Activated CD4-positive, CD25-positive, alpha-beta regulatory T cell treated with anti-CD3 and anti-CD28 coated beads, Interleukin-2, amount 50 U/mL, for 72 hours (primary cell): ENCODE data around the gene OR2AG1.
A peak's percentile ranks its signal among the peaks of the same experiment; 100 is the strongest.

Experiments used
- DNase-seq: peaks from one replicate; pipeline ENCODE4 v3.0.0; 2021

OR2AG1 gene

DNA sequence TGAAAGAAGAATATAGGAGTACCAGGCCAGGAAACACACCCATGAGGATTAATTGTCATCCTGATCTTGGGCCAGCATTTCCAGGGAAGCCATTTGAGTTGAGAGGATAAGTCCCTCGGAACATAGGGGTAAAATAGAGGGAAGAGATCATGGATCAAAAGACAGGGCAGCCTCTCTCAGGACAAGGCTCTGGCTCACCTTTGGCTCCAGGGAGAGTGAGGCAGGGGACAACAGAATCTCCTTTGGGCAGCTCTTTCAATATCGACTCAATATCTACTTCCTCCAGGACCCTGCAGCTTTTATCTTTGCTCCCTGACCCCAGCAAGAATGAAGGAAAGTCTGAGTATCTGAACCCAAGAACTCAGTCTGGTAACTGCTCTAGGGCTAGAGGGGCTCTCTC is at the start of gene OR2AG1:
TSS of gene OR2AG1 (plus strand) at position 301 of the 400 bp plus-strand sequence. CDS start 2,018 bp downstream, outside the sequence.
- no peak for DNase-seq

GRCh38 chr11:6733326-6734275 is 49.2 kb upstream of the OR2AG1 start:
- DNase-seq, result no peak

DNA sequence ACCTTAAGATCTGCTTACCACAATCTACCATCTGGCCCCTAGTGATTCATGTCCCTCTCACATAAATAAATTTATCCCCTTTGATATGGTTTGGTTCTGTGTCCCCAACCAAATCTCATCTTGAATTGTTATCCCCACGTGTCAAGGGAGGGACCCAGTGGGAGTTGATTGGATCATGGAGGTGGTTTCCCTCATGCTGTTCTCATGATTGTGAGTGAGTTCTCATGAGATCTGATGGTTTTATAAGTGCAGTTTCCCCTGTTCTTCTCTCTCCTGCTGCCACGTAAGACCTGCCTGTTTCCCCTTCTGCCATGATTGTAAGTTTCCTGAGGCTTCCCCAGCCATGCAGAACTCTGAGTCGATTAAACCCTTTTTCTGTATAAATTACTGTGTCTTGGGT is 48.2 kb upstream of the OR2AG1 start:
- DNase-seq, result no peak

GRCh38 chr11:6735306-6735705 is 47.5 kb upstream of the OR2AG1 start:
- DNase-seq, result no peak

GRCh38 chr11:6736495-6737121 is 46.2 kb upstream of the OR2AG1 start:
- DNase-seq, result no peak

DNA sequence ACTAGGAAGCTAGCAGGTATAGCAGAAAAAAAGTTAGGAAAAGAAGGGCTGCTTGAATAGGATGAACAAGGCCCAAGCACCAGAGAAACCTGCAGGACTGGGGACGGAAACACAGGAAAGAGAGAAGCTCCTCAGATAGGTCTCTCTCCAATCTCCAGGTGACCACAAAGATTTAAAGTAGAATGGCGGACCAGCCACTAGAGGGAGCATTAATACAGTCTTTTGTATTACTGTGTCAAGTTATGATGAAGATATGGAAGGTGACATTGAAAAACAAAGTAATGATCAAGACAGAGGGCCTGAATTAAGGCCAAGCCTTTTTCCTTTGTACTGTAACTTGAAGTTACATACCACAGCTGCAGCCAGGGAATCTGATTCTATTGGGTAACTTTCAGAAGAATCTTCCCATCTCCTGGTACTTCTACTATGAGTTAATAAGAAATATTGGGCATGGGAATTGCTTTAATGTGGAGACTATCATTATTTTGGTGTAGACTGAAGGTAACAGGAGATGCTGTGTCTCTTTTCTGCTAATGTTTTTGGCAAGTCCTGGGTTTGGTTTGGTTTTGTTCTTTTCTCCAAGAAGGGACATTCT is 44.9 kb upstream of the OR2AG1 start:
- DNase-seq, result peak; percentile 44

DNA sequence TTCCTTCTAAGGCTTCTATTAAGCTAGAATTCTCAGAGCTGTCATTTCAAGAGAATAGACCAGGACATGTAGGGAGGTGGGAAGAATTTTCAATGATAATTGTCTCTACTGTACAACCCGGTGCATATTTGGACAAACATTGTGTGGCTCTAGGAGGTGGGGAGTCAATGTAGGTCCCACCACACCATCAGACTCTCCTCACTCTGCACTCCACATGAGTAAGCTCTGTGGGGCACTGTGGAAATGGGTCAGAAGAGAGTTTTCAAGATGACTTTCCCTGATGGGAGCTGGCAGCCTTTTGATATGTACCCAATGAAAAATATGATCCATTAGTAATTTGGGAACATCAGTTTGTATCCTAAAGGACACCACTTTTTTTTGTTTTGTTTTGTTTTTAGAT is 44.2 kb upstream of the OR2AG1 start:
- DNase-seq, result no peak

DNA sequence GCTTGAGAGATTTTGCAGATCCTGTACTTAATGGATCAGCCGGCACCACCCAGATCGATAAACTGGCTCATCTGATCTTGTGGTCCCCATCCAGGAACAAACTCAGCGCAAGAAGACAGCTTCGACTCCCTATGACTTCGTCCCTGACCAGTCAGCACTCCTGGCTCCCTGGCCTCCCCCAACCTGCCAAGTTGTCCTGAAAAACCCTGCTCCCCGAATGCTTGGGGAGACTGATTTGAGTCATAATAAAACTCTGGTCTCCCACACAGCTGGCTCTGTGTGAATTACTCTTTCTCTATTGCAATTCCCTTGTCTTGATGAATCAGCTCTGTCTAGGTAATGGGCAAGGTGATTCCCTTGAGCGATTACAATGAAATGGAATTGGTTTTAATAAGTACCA is 40.6 kb upstream of the OR2AG1 start:
- DNase-seq, result no peak

DNA sequence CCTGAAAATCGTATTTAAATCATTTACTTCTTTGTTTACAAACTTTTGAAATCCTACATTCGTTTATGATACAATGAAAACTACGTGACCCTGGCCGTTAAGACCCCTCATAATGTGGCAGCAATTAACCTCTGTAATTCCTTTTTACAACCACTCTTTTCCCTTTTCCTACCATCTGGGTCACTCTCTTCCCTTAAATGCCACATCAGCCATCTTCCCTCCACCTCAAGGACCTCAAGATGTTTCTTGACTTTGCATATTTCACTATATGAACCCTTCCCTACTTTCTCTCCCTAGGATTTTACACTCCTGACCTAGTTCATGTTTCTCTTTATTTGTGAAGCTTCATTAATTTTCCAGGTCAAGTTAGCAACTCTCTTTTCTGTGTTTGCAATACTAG is 37.8 kb upstream of the OR2AG1 start:
- no peak for DNase-seq

DNA sequence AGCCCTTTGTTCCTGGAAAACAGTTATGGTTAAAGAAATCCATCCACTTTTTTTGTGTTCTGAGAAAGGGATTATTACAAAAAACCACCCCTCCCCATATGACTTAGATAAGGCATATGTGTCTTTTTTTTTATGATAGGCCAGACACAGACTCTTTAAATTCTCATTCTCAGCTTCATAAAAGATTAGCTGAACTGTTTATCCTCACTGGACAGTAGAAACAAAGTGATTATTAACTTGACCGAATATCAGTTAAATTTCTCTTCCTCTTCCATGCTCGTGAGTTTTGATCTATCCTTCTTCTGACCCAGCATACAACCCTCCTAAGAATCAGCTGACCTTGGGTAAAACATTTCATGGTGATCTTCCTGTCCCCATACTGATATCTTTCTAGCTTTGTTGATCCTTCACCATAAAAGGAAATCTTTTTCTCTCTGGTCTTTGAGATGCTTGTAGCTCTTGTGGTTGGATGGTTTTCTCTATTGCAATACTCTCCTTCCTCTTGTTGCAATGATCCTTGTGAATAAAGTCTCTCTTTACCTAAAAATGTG is 37.3 kb upstream of the OR2AG1 start:
- DNase-seq, result no peak

- DNase-seq, result peak; percentile 42
Measured at GRCh38 chr11:6746086-6746618, 36.7 kb upstream of the OR2AG1 start.

GRCh38 chr11:6746626-6747025 is 36.2 kb upstream of the OR2AG1 start:
- DNase-seq, result no peak

DNA sequence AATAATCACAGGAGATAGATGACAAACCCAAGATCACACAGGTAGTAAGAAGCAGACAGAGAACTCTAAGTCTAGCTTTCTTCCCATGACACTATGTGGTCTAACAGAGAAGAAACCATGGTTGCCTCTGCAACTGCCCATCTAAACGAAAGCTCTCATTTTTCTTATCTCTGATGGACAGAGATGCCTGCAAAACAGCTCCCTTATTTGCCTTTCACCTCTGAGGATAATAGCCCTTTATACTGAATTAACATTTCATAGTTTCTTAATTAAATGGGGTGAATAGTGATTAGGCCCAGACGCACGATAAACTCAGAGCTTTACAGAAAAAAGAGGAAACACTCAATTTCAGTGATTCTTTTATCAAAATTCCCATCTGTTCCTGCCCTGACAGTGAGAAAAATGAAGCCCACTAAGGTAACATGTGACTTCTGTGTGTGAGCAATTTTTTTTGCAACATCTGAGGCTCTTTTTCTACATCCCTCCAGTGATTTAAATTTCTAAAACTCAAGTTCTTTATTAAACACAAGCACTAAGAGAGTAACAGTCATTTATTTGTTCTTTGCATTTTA is 35.6 kb upstream of the OR2AG1 start:
- DNase-seq, result no peak

DNA sequence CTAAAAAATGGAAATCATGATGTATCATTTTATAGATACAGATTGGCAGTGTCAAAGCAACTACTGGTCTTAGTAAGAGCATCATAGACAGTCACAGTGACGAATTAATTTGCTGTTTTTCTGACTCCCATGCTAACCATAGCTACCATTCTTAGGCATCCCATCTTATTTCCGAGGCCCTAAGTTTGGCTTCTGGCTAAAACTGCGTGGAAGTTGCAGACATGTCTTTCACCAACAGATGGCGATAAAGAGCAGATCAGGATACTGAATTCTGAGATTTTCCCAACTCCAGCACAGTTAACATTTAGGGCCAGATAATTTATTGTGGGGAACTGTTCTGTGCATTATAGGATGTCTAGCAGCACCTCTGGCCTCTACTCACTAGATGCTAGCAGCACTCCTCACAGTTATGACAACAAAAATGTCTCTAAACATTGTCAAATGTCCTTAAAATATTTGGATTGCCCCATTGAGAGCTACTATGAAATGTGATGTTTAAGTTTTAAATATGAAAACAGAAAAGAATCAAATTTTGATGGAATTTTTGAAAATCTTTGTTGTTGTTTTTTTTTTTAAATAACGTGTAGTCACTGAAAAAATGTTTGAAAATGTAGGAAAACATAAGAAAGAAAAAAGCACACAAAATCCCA is 27.4 kb upstream of the OR2AG1 start:
- no peak for DNase-seq

GRCh38 chr11:6755953-6756347 is 26.9 kb upstream of the OR2AG1 start:
- no peak for DNase-seq

DNA sequence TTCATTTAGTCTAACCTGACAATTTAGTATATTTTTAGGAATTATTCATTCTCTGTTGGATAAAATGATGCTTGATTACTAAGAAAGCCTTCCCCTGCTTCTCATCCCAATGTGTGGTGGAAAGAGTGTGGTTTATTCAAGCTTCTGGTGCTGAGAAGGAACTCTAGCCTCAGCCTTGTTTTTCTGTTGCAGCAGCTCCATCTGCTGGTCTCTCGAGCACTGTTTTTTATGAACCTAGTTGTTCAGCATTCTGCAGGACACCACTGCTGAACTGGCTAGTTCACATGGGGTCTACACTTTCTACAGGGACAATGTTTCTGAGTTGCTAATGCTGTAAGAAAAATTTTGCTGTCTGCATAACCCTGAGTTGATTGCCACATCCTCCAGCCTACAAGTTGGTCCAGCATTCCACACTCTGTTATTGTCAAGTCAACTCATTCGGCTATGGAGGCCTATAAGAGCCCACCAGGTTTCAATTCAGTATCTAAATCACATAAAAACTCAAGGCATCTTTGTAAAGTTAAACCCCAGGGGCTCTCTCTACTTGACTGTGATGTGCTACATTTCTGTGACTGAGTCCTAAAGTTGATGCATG is 25.4 kb upstream of the OR2AG1 start:
- DNase-seq, result no peak

DNA sequence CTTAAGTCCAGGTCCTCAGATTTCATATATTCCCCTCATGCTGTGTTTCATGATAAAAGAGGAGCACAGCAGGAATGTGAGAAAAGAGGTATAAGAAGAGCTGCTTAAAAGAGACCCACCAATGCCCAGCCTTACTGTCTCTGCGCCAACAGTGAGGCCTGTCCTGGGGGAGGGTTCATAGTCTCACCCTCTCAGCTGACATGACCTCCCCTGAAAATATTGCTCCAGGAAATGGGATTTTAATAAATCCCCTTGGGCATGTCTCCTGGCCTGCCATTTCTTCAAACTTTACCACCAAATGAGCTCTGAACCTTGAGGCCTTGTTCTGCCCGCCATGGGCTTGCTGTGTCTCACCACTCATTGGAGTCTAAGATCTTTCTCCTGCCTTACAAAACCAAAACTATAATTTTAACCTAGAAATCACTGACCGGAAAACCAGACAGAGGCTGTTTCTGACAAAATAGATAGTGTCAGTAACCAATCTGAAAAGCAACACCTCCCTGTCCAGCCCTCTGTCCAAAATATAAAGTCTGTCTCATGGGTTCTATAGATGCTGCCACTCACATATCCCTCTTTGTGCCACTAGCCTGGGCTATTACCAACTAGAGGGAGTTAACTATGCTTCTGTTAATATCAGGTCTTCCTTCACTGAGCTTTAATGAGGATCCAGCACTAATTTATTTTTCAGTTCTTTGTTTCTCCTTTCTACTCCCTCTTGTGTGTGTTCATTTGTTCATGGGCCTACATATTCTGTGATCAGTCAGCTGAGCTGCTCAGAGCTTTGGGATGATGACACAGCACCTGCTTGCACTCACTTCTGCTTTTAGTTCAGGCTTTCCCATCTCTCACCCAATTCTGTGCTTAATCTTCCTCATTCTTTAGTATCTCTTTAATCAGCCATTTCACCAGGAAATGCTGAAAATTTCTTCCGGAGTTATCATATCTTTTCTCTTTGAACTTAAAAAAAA is 10.6 kb upstream of the OR2AG1 start, which contains the start of gene OR2AG2:
TSS of gene OR2AG2 (minus strand) at position 51 of the 968 bp plus-strand sequence. CDS start 3,019 bp downstream, outside the sequence.
- no peak for DNase-seq

DNA sequence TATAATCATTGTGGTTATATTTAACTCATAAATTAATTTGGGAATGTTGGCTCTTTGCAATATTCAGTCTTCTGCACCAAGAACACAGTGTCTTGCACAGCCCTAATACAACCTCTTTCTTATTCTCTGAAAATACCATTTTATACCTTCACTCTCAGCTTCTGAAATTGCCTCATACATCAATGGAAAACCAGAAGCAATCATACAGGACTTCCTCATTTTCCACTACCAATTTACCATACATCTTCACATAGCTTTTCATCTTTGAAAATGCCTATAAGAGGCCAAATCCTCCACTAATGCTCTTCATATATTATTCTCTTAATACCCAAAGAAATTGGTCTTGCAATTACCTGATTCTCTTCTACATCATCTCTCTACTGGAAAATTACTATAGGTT is 4.3 kb upstream of the OR2AG1 start:
- no peak for DNase-seq

- DNase-seq, result no peak
Measured at GRCh38 chr11:6780829-6781228, 2.0 kb upstream of the OR2AG1 start.

DNA sequence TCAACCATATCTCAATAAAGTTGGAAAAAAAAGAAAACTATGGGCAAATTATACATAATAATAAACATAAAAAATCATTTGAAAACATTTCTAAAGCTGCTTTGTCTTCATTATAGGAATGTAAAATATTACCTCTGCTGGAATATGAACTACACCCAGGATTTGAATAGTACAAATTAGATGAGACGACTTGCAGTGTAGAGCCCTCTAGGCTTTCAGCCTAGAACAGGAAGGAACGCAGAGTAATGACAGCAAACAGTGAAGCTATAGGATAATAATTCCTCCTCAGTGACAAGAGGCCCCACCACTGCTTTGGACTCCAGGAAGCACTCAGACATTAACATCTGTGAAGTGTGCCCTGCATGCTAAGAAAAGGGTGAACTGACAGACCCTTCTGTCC is 7.7 kb downstream of the OR2AG1 start:
- no peak for DNase-seq

- DNase-seq, result no peak
Measured at GRCh38 chr11:6794639-6795038, 11.8 kb downstream of the OR2AG1 start.
